Measurements from ENCODE around the gene RAB28.

The RAB28 gene

GRCh38 chr4:13484122-13484748 is at the start of gene RAB28:
Gene RAB28 (minus strand): TSS chr4:13484340.
- DNase-seq (ENCODE audit: low read depth in 2 of 2): peak; percentile 96 to 97
- no peak for TF ChIP-seq CTCF (IDR thresholded peaks at IDR 0.05; ENCODE audit: low read depth, low read length)
- H3K4me3 ChIP-seq (replicated peaks in 1 of 2; ENCODE audit: low read depth in 2 of 2, low read length in 2 of 2): peak within 1 kb of the TSS; percentile 75 to 76

GRCh38 chr4:13531625-13531998 is 47.5 kb upstream of the RAB28 start:
- DNase-seq (ENCODE audit: low read depth in 2 of 2): no peak
- TF ChIP-seq CTCF (IDR thresholded peaks at IDR 0.05; ENCODE audit: low read depth, low read length): no peak
- H3K4me3 ChIP-seq (replicated peaks in 1 of 2; ENCODE audit: low read depth in 2 of 2, low read length in 2 of 2): no peak overlapping the region

- no peak for TF ChIP-seq CTCF (IDR thresholded peaks at IDR 0.05; ENCODE audit: low read depth, low read length)
Measured at GRCh38 chr4:13530823-13531624, 46.9 kb upstream of the RAB28 start.

GRCh38 chr4:13529128-13529919 is 45.2 kb upstream of the RAB28 start:
- no peak for TF ChIP-seq CTCF (IDR thresholded peaks at IDR 0.05; ENCODE audit: low read depth, low read length)
- no peak overlapping the region for H3K4me3 ChIP-seq (replicated peaks in 1 of 2; ENCODE audit: low read depth in 2 of 2, low read length in 2 of 2)
- DNase-seq (ENCODE audit: low read depth in 2 of 2): no peak

More at GRCh38 chr4:13530823-13531624, 46.9 kb upstream of the RAB28 start:
- no peak overlapping the region for H3K4me3 ChIP-seq (replicated peaks in 1 of 2; ENCODE audit: low read depth in 2 of 2, low read length in 2 of 2)
- no peak for DNase-seq (ENCODE audit: low read depth in 2 of 2)

- DNase-seq (ENCODE audit: low read depth in 2 of 2): no peak
- TF ChIP-seq CTCF (IDR thresholded peaks at IDR 0.05; ENCODE audit: low read depth, low read length): no peak
- no peak overlapping the region for H3K4me3 ChIP-seq (replicated peaks in 1 of 2; ENCODE audit: low read depth in 2 of 2, low read length in 2 of 2)
Measured at GRCh38 chr4:13528821-13529127, 44.6 kb upstream of the RAB28 start.

- DNase-seq (ENCODE audit: low read depth in 2 of 2): no peak
- H3K4me3 ChIP-seq (replicated peaks in 1 of 2; ENCODE audit: low read depth in 2 of 2, low read length in 2 of 2): no peak overlapping the region
- TF ChIP-seq CTCF (IDR thresholded peaks at IDR 0.05; ENCODE audit: low read depth, low read length): no peak
Measured at GRCh38 chr4:13527981-13528820, 44.1 kb upstream of the RAB28 start.

All from cardiac fibroblast (primary cell).